HepG2 (cell line): ENCODE data around the gene FAM193A. TPM values are rescaled to one million over a fixed set of nuclear protein-coding genes. Genes with fewer than 3 reads are reported as not detected.

Source experiments
- ATAC-seq: fragments of 200-7000 bp; cut with Tn5 transposase; 3 replicates; pipeline ENCODE4 v1.9.1; 2020; ENCODE audit warnings: mild to moderate bottlenecking, moderate library complexity
- BruUV-seq: library from RNA; stranded (reverse); fragments of 400-500 nt; replicated peaks from 2 replicates; lab custom pipeline; 2021; lab: Mats Ljungman, UMichigan
- CTCF ChIA-PET: fragments of 300-600 bp; formaldehyde crosslinking; extraction: SDS; loops from one replicate; lab custom pipeline; 2021; ENCODE audit warnings: low total read pairs, inconsistent platforms, low intra/inter-chr PET ratio; lab: Yijun Ruan, JAX
- POLR2A ChIA-PET: fragments of 350-600 bp; sonication (Branson Sonifier 250); formaldehyde crosslinking; loops from one replicate; lab custom pipeline; 2020; ENCODE audit warnings: antibody characterized with exemption, inconsistent platforms; lab: Yijun Ruan, JAX
- DNase-seq: peaks from one replicate; pipeline ENCODE4 v3.0.0-alpha.2; 2015; ENCODE audit warnings: low spot score
- FAIRE-seq: peaks from 3 replicates; lab custom pipeline; 2011; peaks lifted over from hg19 to GRCh38; lab: Jason Lieb, UNC
- H2AFZ ChIP-seq: one replicate; pipeline ENCODE4 v1.6.1; 2011; ENCODE audit warnings: low read length, inconsistent platforms
- H3K27ac ChIP-seq: fragments of 300-600 bp; 3 replicates; pipeline ENCODE4 v1.8.0; 2011; ENCODE audit warnings: mixed run types, mild to moderate bottlenecking, mixed read lengths, low read length, inconsistent platforms; ENCODE audit not compliant: insufficient read depth; ENCODE audit errors: extremely low read length
- H3K27me3 ChIP-seq, 2 experiments: fragments of 200-600 bp in 1 of 2; 2 replicates in 1 of 2; 3 replicates in 1 of 2; pipeline versions ENCODE4 v1.6.0 to v1.8.0; 2011; ENCODE audit warnings: low read length in 2 of 2, mild to moderate bottlenecking in 2 of 2, moderate library complexity in 2 of 2, inconsistent platforms in 1 of 2; ENCODE audit not compliant: insufficient read depth in 2 of 2, control insufficient read depth in 1 of 2
- H3K36me3 ChIP-seq, 2 experiments: fragments of 200-600 bp in 1 of 2; replicated peaks in 1 of 2; 2 replicates in 1 of 2; 3 replicates in 1 of 2; pipeline versions ENCODE4 v1.5.1 to v1.8.0; 2011; ENCODE audit warnings: low read length in 2 of 2, inconsistent platforms in 1 of 2; ENCODE audit not compliant: insufficient read depth in 2 of 2, control insufficient read depth in 1 of 2
- H3K4me1 ChIP-seq: 2 replicates; pipeline ENCODE4 v1.5.1; 2012; ENCODE audit warnings: low read length, inconsistent platforms; ENCODE audit not compliant: insufficient read depth
- H3K4me2 ChIP-seq: 2 replicates; pipeline ENCODE4 v1.6.0; 2011; ENCODE audit warnings: low read depth, low read length, inconsistent platforms
- H3K4me3 ChIP-seq, 3 experiments: fragments of 200-600 bp in 1 of 3; sonication (generic), shearing (Covaris generic) in 1 of 3; replicated peaks in 1 of 3; 2 replicates each; pipeline ENCODE4 v1.5.1; 2011 to 2016; ENCODE audit warnings: low read length in 3 of 3, inconsistent platforms in 2 of 3, low read depth in 2 of 3, mild to moderate bottlenecking in 2 of 3, control low read depth in 1 of 3, mixed read lengths in 1 of 3; ENCODE audit not compliant: insufficient read depth in 1 of 3
- H3K79me2 ChIP-seq: one replicate; pipeline ENCODE4 v1.6.1; 2011; ENCODE audit warnings: low read length, inconsistent platforms; ENCODE audit not compliant: insufficient read depth
- H3K9ac ChIP-seq: 2 replicates; pipeline ENCODE4 v1.6.0; 2011; ENCODE audit warnings: mild to moderate bottlenecking, low read depth, low read length, inconsistent platforms; ENCODE audit not compliant: insufficient read depth
- H3K9me3 ChIP-seq: 2 replicates; pipeline ENCODE4 v1.5.1; 2012; ENCODE audit warnings: mild to moderate bottlenecking, low read length
- H4K20me1 ChIP-seq: 2 replicates; pipeline ENCODE4 v1.6.0; 2011; ENCODE audit warnings: inconsistent platforms, mild to moderate bottlenecking, low read length, moderate library complexity; ENCODE audit not compliant: insufficient read depth
- FIP1L1 ChIP-seq: fragments of 200-400 bp; formaldehyde crosslinking; IDR thresholded peaks from 2 replicates; pipeline ENCODE4 v1.6.1; 2018; ENCODE audit warnings: low read depth, mild to moderate bottlenecking, low read length, moderate library complexity, borderline replicate concordance; ENCODE audit not compliant: insufficient read depth
- GABPB1 ChIP-seq: IDR thresholded peaks from 2 replicates; pipeline ENCODE4 v1.6.1; 2016; ENCODE audit warnings: mild to moderate bottlenecking, missing genetic modification reagents, moderate library complexity, missing compliant biosample characterization
- HNRNPK ChIP-seq: fragments of 200-400 bp; formaldehyde crosslinking; IDR thresholded peaks from 2 replicates; pipeline ENCODE4 v1.6.1; 2018; ENCODE audit warnings: low read length, low read depth, moderate library complexity, mild to moderate bottlenecking; ENCODE audit not compliant: poor library complexity, severe bottlenecking
- NFATC3 ChIP-seq: sonication (generic); formaldehyde crosslinking; IDR thresholded peaks from 2 replicates; pipeline ENCODE4 v1.5.1; 2020; ENCODE audit warnings: mild to moderate bottlenecking, missing genetic modification reagents
- PAWR ChIP-seq: sonication (generic); formaldehyde crosslinking; IDR thresholded peaks from 2 replicates; pipeline ENCODE4 v1.4.0; 2020; ENCODE audit warnings: missing genetic modification reagents, mild to moderate bottlenecking, borderline replicate concordance
- YEATS2 ChIP-seq: sonication (generic); formaldehyde crosslinking; IDR thresholded peaks from 2 replicates; pipeline ENCODE4 v1.4.0; 2020; ENCODE audit warnings: missing genetic modification reagents, borderline replicate concordance
- ZBTB39 ChIP-seq: sonication (generic); formaldehyde crosslinking; IDR thresholded peaks from 2 replicates; pipeline ENCODE4 v1.5.0; 2020; ENCODE audit warnings: missing genetic modification reagents
- ZMYM3 ChIP-seq: sonication (generic); formaldehyde crosslinking; IDR thresholded peaks from 2 replicates; pipeline ENCODE4 v1.5.1; 2020; ENCODE audit warnings: mild to moderate bottlenecking, missing genetic modification reagents
- ZNF615 ChIP-seq: sonication (generic); formaldehyde crosslinking; IDR thresholded peaks from 2 replicates; pipeline ENCODE4 v1.5.0; 2020; ENCODE audit warnings: mild to moderate bottlenecking, missing genetic modification reagents, borderline replicate concordance
- ZNF777 ChIP-seq: sonication (generic); formaldehyde crosslinking; IDR thresholded peaks from 2 replicates; pipeline ENCODE4 v1.4.0; 2020; ENCODE audit warnings: missing genetic modification reagents
- WGBS: methylation state at CpG from one replicate; pipeline ENCODE4 v1.1.6; 2017; ENCODE audit warnings: low lambda C conversion rate; 5-methylcytosine and 5-hydroxymethylcytosine counted together
- in situ Hi-C: cut with HindIII; loops from 2 replicates; pipeline ENCODE4 v1.10.0; 2017; ENCODE audit warnings: low pct_unique_long_range_greater_than_20kb; ENCODE audit not compliant: extremely low pct_ligation_motif_present
- intact Hi-C: fragments of 100-400 bp; cut with micrococcal nuclease; formaldehyde crosslinking; loops from one replicate; pipeline ENCODE4 v1.10.0; 2022; ENCODE audit not compliant: unreplicated experiment
- polyA plus RNA-seq, 8 experiments: library from polyadenylated mRNA; depleted of rRNA in 3 of 8; stranded (reverse) in 7 of 8; unstranded in 1 of 8; fragments of >200 nt; fragmentation: Illumina TruSeq in 4 of 8; extraction: Trizol in 4 of 8; gene quantifications; 2 replicates each; pipeline versions ENCODE4 v1.2.1 to v1.2.3, GENCODE V29; 2011 to 2016; ENCODE audit warnings: low read depth in 4 of 8, missing spikeins in 1 of 8, mixed read lengths in 1 of 8; ENCODE audit not compliant: insufficient read depth in 1 of 8
- total RNA-seq, 5 experiments: library from RNA; depleted of rRNA; stranded (reverse); fragments of >200 nt; fragmentation: Illumina TruSeq; extraction: Trizol; gene quantifications; 2 replicates each; pipeline ENCODE4 v1.2.3, GENCODE V29; 2016; ENCODE audit warnings: low read depth in 1 of 5
- TF ChIP-seq, protein P1 (sequence below): sonication (generic); formaldehyde crosslinking; IDR thresholded peaks from 2 replicates; pipeline ENCODE4 v1.5.0; 2020; ENCODE audit warnings: mild to moderate bottlenecking, missing genetic modification reagents, borderline replicate concordance
- TF ChIP-seq, protein P2 (sequence below): sonication (generic); formaldehyde crosslinking; IDR thresholded peaks from 2 replicates; pipeline ENCODE4 v1.4.0; 2020; ENCODE audit warnings: missing genetic modification reagents, borderline replicate concordance
- TF ChIP-seq, protein P3 (sequence below): sonication (generic); formaldehyde crosslinking; IDR thresholded peaks from 2 replicates; pipeline ENCODE4 v1.5.0; 2020; ENCODE audit warnings: mild to moderate bottlenecking, low read depth, missing genetic modification reagents, borderline replicate concordance
- TF ChIP-seq, protein P4 (sequence below): sonication (generic); formaldehyde crosslinking; IDR thresholded peaks from 2 replicates; pipeline ENCODE4 v1.8.0; 2022; ENCODE audit warnings: mild to moderate bottlenecking, missing genetic modification reagents, borderline replicate concordance

FAM193A gene
- total and polyA plus RNA-seq, 2 of the 13 experiments (the other 11 are each of a cell fraction or from before 2014, with no cell fraction given) = 5.7 to 8.7 TPM

GRCh38 chr4:2688697-2689096 is 152.2 kb downstream of the FAM193A start:
- H3K36me3 ChIP-seq = peaks cover 33 to 85% of the 10 kb centered on the region in 2 experiments
- H3K4me1 ChIP-seq = no peaks in the 10 kb centered on the region
- intact Hi-C loops = no loop called here
- FAIRE-seq = no peak
- no peak for DNase-seq
- no peaks in the 10 kb centered on the region for H3K9me3 ChIP-seq
- H3K9ac ChIP-seq = no peak overlapping the region
- H3K27ac ChIP-seq = no peak overlapping the region
- H4K20me1 ChIP-seq = no peaks in the 10 kb centered on the region
- no TSS peak for BruUV-seq
- in situ Hi-C loops = no loop called here
- H2AFZ ChIP-seq = no peak overlapping the region
- ChIA-PET POLR2A (no interaction called here), CTCF (no interaction called here)
- peak; percentile 17; the same call in 2 of the 3 replicates for ATAC-seq
- H3K27me3 ChIP-seq = no peaks in the 10 kb centered on the region
- no peak overlapping the region for H3K4me3 ChIP-seq
- WGBS = 92% methylated on average over 2 of the region's 4 CpGs
- H3K4me2 ChIP-seq = no peak overlapping the region
- no peaks in the 10 kb centered on the region for H3K79me2 ChIP-seq
- no peak for TF ChIP-seq YEATS2 (CRISPR knock-in tag)
- TF ChIP-seq, protein P1, sequence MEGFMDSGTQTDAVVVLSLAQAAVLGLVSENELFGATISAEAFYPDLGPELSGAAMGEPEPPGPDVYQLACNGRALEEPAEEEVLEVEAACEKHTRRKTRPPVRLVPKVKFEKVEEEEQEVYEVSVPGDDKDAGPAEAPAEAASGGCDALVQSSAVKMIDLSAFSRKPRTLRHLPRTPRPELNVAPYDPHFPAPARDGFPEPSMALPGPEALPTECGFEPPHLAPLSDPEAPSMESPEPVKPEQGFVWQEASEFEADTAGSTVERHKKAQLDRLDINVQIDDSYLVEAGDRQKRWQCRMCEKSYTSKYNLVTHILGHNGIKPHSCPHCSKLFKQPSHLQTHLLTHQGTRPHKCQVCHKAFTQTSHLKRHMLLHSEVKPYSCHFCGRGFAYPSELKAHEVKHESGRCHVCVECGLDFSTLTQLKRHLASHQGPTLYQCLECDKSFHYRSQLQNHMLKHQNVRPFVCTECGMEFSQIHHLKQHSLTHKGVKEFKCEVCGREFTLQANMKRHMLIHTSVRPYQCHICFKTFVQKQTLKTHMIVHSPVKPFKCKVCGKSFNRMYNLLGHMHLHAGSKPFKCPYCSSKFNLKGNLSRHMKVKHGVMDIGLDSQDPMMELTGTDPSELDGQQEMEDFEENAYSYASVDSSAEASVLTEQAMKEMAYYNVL (CRISPR knock-in tag) = no peak
- TF ChIP-seq, protein P2, sequence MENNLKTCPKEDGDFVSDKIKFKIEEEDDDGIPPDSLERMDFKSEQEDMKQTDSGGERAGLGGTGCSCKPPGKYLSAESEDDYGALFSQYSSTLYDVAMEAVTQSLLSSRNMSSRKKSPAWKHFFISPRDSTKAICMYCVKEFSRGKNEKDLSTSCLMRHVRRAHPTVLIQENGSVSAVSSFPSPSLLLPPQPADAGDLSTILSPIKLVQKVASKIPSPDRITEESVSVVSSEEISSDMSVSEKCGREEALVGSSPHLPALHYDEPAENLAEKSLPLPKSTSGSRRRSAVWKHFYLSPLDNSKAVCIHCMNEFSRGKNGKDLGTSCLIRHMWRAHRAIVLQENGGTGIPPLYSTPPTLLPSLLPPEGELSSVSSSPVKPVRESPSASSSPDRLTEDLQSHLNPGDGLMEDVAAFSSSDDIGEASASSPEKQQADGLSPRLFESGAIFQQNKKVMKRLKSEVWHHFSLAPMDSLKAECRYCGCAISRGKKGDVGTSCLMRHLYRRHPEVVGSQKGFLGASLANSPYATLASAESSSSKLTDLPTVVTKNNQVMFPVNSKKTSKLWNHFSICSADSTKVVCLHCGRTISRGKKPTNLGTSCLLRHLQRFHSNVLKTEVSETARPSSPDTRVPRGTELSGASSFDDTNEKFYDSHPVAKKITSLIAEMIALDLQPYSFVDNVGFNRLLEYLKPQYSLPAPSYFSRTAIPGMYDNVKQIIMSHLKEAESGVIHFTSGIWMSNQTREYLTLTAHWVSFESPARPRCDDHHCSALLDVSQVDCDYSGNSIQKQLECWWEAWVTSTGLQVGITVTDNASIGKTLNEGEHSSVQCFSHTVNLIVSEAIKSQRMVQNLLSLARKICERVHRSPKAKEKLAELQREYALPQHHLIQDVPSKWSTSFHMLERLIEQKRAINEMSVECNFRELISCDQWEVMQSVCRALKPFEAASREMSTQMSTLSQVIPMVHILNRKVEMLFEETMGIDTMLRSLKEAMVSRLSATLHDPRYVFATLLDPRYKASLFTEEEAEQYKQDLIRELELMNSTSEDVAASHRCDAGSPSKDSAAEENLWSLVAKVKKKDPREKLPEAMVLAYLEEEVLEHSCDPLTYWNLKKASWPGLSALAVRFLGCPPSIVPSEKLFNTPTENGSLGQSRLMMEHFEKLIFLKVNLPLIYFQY (CRISPR knock-in tag) = no peak
- TF ChIP-seq ZMYM3 (CRISPR knock-in tag) = no peak
- no peak for TF ChIP-seq HNRNPK
- TF ChIP-seq, protein P3, sequence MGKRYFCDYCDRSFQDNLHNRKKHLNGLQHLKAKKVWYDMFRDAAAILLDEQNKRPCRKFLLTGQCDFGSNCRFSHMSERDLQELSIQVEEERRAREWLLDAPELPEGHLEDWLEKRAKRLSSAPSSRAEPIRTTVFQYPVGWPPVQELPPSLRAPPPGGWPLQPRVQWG (CRISPR knock-in tag) = no peak
- TF ChIP-seq FIP1L1 = no peak
- no peak for TF ChIP-seq ZBTB39 (CRISPR knock-in tag)
- no peak for TF ChIP-seq NFATC3 (CRISPR knock-in tag)
- TF ChIP-seq, protein P4, sequence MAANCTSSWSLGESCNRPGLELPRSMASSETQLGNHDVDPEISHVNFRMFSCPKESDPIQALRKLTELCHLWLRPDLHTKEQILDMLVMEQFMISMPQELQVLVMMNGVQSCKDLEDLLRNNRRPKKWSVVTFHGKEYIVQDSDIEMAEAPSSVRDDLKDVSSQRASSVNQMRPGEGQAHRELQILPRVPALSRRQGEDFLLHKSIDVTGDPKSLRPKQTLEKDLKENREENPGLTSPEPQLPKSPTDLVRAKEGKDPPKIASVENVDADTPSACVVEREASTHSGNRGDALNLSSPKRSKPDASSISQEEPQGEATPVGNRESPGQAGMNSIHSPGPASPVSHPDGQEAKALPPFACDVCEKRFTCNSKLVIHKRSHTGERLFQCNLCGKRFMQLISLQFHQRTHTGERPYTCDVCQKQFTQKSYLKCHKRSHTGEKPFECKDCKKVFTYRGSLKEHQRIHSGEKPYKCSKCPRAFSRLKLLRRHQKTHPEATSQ = no peak
- TF ChIP-seq GABPB1 (CRISPR knock-in tag) = no peak
- TF ChIP-seq ZNF615 (CRISPR knock-in tag) = no peak
- TF ChIP-seq ZNF777 (CRISPR knock-in tag) = no peak
- TF ChIP-seq PAWR (CRISPR knock-in tag) = no peak
